ENCODE data around the gene TSPAN11.
"Not testable (repeated sequence)": the region's sequence is repeated elsewhere in the genome, so short reads cannot be mapped to it uniquely, and the experiment has no call there.

TSPAN11 gene

DNA sequence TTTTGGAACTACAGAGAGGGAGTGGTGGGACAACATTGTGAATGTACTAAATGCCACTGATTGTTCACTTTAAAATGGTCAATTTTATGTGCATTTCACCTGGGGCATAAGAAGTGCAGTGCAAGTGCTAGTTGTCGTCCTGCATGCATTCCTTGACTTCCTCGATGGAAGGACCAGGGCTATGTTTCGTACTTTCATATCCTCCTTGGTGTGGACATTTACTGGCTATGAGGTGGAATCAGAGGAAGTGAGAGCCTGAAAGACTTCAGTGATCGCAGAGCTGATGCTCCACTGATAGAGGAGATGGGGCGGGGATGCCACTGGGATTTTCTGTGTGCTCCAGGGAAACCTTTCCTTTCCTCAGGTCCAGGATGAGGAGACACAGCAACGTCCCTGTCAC lies 93.0 kb downstream of the TSPAN11 start:
- DNase-seq (ENCODE audit: low spot score): peak; percentile 54

DNA sequence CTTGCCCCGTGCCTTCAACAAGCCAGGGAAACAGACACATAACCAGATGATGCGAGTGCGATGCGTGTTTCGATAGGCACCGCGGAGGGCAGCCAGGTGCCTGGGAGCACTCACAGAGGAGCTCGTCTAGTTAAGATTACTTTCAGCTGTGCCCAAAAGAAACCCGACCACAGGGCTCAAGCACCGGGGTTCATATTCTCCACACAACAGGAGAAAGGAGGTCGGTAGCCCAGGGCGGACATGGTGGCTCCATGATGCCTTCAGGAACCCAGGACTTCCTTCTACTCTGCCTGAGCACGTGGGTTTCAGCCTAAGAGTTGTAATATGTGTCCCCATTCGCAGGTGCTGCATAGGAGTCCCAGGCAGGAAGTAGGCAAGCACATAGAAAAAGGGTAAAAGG lies 93.4 kb downstream of the TSPAN11 start:
- DNase-seq (ENCODE audit: low spot score): no peak

DNA sequence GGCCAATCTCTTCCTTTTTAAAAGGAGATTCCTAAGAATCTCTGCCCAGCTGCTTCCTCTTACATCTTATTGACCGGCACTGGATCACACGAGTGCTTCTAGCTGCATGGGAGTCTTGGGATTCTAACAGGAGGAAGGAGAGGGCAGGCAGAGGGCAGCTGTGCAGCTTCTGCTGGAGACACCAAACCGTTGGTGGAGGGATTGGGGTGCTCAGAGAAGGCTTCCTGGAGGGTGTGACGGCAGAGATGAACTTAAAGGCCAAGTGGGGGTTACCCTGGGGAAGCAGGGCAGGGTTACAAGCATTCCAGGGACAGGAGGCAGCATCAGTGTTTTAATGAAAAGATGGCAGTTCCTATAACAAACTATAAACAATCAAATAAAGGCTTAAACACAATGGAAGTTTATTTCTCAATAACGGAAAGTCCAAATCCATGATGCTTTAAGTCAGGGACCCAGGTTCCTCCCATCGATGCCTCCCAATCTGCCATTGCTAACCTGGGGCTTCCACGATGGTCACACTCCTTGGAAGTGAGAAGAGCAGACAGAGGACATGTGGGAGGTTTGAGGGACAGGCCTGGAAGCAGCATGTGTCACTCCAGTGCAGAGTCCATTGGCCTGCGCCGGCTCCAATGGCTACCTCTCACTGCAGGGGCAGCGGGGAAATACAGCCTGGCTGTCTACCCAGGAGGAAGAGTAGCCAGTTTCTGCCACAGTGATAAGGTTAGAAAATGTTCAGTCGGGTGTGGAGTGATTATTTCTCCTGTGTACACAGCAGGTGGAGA lies 94.0 kb downstream of the TSPAN11 start:
- no peak for DNase-seq (ENCODE audit: low spot score)

DNA sequence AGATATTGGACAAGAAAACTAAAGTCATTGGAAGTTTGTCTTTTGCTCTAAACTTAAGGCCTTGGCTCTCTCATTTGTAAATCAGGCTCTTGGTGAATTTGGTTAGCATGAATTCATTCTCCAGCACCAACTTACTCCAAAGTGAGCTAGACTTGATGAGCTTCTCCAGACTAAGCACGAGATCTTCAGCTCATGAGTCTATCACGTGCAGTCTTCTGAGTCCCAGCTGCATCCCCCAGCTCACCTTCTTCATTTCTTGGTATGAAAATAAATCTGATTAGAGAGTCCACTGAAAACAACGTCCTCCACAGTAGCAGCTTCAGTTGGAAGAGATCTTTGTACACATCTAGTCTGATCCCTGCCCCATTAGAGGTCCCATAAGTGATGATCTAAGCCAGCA lies 94.6 kb downstream of the TSPAN11 start:
- no peak for DNase-seq (ENCODE audit: low spot score)

DNA sequence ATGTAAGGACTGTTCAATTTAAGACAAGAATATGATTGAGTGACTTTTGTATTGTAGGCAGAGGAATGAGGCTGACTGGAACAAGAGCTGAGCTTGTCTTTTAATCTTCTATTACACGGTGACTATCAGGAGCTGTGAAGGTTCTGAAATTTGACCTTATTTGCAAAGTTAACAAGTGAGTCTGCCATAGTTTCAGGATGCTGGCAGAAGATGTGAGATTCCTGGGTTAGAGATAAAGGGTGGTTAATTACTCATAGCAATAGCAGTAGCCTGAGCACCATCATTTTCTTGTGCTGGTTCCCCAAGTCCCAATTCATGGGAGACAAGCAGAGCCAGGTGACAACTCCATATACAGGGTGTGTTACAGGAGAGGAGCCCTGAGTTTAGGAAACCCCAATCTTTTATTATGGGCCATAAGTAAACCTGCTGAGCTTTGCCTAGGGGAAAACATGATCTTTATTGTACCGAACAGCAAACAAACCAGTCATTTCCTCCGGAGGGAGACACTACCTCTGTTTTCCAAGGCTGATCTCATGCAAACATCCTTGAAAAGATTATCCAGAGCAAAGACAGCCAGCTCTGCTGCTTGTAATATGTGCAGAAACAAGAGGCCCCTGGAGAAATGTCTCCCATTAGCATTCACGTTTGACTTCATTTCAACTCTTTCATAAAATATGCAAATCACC lies 95.4 kb downstream of the TSPAN11 start:
- no peak for DNase-seq (ENCODE audit: low spot score)

DNA sequence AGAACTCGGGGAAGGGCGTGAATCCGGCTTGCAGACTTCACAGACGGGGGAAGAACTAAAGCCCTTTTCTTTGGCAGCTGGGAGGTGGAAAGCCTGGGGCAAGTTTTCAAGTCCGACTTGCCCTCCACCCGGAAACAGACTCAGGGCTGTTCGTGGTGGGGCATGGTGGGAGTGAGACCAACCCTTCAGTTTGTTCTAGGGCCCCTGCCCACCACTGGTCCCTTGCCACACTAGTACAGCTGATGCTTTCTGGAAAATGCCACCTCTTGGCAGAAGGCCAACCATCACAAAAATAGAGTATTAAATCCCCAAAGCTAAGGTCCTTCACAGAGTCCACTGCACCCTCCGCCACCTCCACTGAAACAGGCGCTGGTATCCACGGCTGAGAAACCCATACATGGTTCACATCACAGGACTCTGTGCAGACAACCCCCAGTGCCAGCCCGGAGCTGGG lies 96.8 kb downstream of the TSPAN11 start:
- DNase-seq (ENCODE audit: low spot score): no peak

DNA sequence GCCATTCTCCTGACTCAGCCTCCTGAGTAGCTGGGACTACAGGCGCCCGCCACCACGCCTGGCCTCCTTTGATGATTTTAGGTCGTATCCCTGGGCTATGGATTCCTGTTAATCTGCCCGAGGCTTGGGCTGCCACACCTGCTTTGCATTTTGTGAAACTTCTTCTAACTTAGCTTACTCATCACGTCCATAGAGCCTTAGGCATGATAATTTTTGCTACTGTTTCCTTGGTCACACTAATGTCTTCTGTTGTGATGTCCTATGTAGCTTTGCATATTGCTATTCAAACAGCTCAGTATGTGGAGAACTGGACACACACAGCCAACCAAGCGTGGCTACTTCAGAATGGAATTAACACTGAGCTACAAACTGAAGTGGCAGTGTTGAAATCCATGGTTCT lies 99.7 kb downstream of the TSPAN11 start:
- no peak for DNase-seq (ENCODE audit: low spot score)

DNA sequence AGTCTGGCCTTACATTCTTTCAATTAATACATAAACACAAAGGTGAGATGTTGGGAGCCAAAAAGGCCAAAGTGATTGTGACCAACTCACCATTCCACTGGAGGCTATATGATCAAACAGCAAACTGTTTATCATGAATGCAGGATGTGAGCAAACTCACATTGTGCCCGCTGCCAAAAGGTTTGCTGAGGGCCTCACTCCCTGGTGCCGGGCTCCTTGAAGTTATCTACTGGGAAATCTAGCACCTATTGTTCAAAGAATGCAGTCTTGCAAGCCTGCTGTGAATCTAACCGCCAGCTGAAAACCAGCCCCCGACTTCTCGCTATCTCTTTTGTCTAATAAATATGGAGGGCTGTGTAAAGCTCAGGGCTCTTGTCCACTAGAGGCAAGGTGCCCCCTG lies 100.5 kb downstream of the TSPAN11 start:
- DNase-seq (ENCODE audit: low spot score): not testable (repeated sequence)

DNA sequence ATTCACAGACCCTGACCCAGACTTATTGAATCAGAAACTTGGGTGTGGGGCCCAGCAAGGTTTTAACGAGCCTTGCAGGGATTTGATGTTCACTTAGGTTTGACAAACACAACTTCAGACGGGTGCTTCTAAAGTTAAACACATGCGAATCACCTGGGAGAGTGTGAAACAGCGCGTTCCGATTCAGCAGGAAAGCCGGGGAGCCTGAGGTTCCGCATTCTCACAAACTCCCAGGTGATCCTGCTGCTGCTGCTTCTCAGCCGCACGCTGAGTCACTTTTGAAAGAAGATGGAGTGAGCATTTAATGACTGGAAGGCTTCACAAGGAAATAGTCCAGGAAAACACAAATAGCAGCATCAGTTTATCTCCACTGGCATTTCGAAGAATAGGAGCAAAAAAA lies 102.9 kb downstream of the TSPAN11 start:
- no peak for DNase-seq (ENCODE audit: low spot score)

DNA sequence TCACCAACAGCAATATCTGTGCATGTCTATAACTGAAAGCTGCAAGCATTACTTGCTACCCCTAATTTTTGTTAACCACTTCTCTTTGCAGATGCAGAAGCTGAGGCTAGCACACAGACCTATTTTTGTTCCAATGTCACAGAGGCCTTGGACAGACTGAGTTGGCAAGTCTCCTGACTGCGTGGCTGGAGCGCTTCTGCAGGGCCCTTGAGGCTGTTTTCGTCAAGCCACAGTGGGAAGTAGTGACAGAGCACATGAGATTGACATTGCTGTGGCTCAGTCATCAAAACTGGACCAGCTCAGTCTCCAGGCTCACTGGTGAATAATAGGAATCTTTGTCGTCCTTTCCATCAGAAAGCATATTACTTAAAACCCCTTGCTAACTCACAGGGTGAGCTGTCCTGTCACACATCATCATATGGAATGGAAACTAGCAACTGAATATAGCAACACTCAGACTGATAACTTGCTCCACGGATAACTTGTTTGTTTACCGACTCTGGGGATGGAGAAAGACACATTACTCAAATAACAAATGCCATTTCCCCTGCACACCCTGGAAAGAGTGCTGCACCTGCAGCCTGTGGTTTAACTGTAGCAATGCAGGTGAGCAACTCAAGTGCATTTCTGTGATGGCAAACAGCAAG lies 103.5 kb downstream of the TSPAN11 start:
- DNase-seq (ENCODE audit: low spot score): peak; percentile 90

DNA sequence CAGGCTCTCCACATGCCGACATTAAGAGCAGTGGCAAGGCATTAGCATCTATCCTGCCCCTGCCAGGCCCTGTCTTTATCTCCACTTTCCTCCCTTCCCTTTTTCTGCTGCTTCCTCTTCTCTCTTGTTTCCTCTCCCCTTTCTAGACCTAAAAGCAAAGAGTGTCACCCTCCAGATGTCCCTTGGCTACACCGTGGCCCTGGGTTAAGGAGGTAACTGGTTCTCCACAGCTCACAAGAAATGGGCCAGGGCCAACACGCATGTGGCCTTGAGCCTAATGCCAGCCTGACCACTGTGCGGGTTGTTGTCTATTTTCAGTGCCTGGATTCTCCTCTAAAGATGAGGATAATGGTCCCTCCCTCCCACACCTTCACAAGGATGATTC lies 105.4 kb downstream of the TSPAN11 start:
- DNase-seq (ENCODE audit: low spot score): no peak

DNA sequence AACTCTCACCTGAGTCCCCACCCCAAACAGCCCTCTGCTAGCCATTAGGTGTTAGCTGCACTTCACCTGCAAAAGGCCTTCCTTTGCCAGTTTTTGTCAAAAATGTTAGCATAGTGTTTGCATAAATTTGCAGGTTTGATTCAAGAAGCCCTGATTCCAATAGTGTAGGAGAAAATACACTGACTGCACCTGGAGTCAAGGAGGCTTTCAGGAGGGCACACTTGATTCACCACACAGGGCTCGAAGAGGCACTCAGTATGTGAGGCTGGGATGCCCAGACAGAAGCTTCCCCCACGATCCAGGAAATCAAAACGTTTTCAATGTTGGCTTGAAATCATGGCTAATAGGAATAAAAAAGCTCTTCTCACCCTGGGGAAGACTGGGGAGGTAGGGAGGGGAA lies 106.6 kb downstream of the TSPAN11 start:
- no peak for DNase-seq (ENCODE audit: low spot score)

DNA sequence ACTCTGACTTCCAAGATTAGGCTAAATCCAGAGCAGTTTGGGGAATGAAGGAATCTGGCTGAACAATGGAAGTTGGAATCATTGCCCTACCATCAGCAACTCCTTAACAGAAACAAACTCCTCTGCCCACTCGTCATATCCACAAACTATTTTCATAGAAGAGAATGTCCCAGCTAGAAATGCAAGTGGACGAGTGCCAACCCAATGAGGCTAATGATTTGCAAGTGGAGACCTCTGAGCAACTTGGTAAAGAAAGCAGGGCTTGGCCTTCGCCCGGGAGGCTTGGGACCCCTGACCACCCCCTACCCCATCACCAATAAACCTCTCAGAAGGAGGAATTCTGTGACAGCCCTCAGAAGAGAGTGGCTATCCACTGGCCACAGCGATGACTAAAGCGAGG lies 107.1 kb downstream of the TSPAN11 start:
- no peak for DNase-seq (ENCODE audit: low spot score)

DNA sequence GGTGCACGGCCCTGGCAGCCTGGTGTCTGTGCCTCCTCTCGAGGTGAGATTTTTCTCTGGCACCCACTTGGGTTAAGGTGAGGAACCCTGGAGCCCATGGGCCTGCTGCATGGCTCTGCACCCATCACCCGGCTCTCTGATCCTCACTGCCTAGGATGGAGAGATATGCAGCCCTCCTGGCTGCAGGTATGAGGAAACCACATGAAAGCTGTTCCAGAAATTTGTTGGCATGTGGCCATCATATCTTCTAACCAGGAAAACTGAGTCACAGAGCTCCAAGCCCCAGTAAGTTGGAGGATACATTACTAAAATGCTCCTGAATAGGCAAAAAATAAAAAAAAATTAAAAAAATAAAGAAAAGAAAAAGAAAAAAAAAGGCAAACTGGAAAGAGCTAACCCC lies 107.8 kb downstream of the TSPAN11 start:
- DNase-seq (ENCODE audit: low spot score): no peak

DNA sequence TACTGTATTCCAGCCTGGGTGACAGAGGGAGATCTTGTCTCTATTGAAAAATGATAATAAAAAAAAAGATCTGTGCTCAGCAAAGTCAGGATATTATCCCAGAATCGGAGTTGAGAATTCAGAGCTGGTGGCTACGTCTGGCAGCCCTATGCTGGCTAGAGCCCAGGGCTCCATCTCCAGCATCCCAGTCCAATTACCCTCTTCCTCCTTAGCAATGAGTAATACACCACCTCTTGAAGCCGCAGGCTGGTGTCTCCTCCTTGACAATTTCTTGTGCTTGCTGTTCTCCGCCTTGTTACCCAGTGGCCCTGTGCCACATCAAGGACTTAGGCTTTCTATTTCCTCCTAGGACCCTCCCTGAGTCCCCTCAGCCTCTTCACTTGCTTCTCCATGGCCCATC lies 108.7 kb downstream of the TSPAN11 start:
- no peak for DNase-seq (ENCODE audit: low spot score)

DNA sequence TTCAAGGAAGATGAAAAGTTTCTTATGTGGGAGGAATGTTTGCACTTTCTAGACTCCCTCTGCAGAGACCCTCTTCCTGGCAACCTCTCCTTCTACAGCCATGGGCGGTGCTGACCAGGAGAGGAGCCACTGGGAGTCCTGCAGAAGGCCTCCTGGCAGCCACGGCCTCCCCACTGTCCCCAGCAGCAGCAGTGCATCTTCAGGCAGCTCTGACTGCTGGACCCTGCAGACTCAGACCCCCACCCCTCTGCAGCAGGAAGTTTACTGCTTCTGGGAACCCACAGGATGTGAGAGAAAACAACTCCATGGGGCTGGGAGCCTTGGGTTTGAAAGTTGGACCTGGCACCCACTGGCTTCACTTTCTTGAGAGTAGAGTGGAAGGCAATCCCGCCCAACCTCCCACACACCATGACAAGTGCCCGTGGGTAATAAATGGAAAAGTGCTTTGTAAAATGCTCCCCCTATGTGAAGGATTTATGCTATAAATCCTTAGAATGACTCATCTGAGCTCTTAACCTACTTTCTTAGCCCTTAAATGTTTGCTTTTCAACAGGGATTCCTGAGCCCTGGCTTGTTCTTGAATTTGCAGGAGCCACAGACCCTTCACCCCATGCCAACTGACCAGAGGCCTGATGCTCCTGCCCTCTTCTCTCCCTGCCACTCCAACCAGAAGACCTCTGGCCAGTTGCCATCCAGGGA lies 109.6 kb downstream of the TSPAN11 start:
- DNase-seq (ENCODE audit: low spot score): no peak

DNA sequence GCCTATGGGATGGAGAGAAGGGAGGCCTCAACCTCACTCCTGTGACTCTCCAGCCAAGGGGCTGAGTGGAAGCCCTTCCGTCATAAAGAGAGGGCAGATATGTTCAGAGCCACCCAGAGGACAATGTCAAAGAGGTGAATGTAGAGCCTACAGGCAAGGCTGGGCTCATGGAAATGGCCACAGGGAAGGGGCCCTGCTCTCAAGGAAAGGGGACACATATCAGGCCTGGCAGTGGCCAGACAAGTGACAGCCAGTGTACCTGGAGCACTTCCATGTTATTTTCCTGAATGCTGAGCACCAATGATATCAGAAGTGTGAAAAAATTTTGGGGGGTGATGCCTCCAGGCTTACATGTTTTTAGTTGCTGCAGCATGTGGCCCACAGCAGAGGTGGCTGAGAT lies 110.5 kb downstream of the TSPAN11 start:
- DNase-seq (ENCODE audit: low spot score): no peak

DNA sequence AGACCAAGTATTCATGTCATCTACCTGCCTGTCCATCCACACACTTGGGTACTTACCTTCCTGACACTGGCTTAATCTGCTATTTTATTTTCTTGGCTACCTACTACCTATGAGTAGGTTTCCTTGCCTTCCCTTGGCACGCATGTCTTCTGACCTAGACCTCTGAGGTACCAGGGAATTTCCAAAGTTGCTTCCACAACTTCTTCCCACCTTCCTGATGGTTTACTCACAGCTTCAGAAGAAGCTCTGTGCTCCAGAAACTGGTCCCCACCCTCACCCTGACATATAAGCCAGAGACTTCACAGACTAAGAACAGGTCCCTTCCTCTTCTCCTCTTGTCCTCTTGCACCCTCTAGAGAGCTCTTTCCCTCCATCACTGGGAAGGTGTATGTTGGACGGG lies 111.4 kb downstream of the TSPAN11 start:
- no peak for DNase-seq (ENCODE audit: low spot score)

DNA sequence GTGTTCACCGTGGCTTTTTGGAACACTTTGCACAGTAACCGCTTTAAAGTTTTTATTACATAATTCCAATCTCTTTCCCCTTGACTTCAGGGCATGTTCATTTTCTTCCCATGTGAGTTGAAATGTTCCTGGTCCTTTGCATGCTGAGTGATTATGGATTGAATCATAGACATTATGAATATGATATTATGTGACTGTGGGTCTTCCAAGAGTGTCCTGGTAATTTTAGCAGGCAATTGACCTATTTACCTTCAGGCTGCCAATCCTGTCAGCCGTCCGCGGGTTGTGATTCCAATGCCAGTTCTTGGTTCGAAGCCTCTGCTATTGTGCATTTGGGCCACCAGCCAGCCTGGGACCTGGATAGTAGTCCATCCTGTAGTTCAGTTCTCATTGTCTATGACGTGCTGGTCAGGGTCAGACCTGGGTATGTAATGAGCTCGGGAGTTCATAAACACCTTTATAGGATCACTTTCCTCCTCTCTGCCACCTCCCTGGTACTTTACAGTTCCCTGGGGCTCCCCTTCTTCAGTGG lies 114.6 kb downstream of the TSPAN11 start:
- DNase-seq (ENCODE audit: low spot score): no peak
